Activated CD4-positive, CD25-positive, alpha-beta regulatory T cell treated with anti-CD3 and anti-CD28 coated beads, Interleukin-2, amount 50 U/mL, for 16 hours (primary cell): Measurements from ENCODE around the gene CBFA2T3.

ENCODE experiments used
- DNase-seq: peaks from one replicate; pipeline ENCODE4 v3.0.0-alpha.2; 2020; ENCODE audit warnings: low read depth, low spot score

Gene CBFA2T3

GRCh38 chr16:88962478-88963152 is 14.4 kb downstream of the CBFA2T3 start:
- no peak for DNase-seq

- DNase-seq, result no peak
Observed at GRCh38 chr16:88961011-88961410, 16.0 kb downstream of the CBFA2T3 start.

- DNase-seq, result no peak
Observed at GRCh38 chr16:88960516-88960915, 16.5 kb downstream of the CBFA2T3 start.

- DNase-seq, result no peak
Observed at GRCh38 chr16:88959022-88959421, 18.0 kb downstream of the CBFA2T3 start.

GRCh38 chr16:88957887-88958577 is 19.0 kb downstream of the CBFA2T3 start:
- no peak for DNase-seq

- no peak for DNase-seq
Observed at GRCh38 chr16:88957433-88957767, 19.6 kb downstream of the CBFA2T3 start.

GRCh38 chr16:88956546-88957432 is 20.2 kb downstream of the CBFA2T3 start:
- DNase-seq, result no peak

GRCh38 chr16:88955906-88956305 is 21.1 kb downstream of the CBFA2T3 start:
- DNase-seq, result no peak

- DNase-seq, result no peak
Observed at GRCh38 chr16:88953003-88953690, 23.9 kb downstream of the CBFA2T3 start.

GRCh38 chr16:88951989-88952388 is 25.0 kb downstream of the CBFA2T3 start:
- no peak for DNase-seq

GRCh38 chr16:88951501-88951900 is 25.5 kb downstream of the CBFA2T3 start:
- no peak for DNase-seq

GRCh38 chr16:88948781-88949490 is 28.1 kb downstream of the CBFA2T3 start:
- DNase-seq, result no peak

- no peak for DNase-seq
Observed at GRCh38 chr16:88945473-88945872, 31.5 kb downstream of the CBFA2T3 start.

GRCh38 chr16:88943741-88944140 is 33.3 kb downstream of the CBFA2T3 start:
- no peak for DNase-seq

- DNase-seq, result no peak
Observed at GRCh38 chr16:88943131-88943664, 33.8 kb downstream of the CBFA2T3 start.

GRCh38 chr16:88941913-88942909 is 34.8 kb downstream of the CBFA2T3 start:
- DNase-seq, result peak; percentile 21

GRCh38 chr16:88940862-88941817 is 35.9 kb downstream of the CBFA2T3 start:
- no peak for DNase-seq
